GM10847 (cell line): ENCODE results near the gene TMEM231.

Source experiments
- POLR2A ChIP-seq: IDR thresholded peaks from 2 replicates; pipeline ENCODE4 v1.6.1; 2011; ENCODE audit not compliant: insufficient read length; ENCODE audit errors: extremely low read depth

TMEM231 gene

DNA sequence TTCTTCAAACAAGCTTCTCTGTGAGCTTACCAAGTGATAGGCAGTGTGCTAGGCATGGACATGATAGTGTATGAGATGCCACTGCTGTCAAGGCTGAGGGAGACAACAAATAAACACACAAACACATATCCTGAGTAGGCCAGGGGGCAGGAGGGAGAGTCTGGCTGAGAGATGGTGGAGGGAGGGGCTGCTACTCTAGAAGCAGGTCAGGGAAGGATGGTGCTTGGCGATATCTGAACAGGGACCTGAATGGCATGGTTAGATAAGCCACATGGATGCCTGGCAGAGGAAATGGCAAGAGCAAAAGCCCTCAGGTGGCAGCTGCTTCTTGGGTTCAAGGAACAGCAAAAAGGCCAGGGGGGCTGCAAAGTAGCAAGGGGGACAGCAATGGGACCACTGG lies 52.3 kb downstream of the TMEM231 start:
- TF ChIP-seq POLR2A, result no peak

DNA sequence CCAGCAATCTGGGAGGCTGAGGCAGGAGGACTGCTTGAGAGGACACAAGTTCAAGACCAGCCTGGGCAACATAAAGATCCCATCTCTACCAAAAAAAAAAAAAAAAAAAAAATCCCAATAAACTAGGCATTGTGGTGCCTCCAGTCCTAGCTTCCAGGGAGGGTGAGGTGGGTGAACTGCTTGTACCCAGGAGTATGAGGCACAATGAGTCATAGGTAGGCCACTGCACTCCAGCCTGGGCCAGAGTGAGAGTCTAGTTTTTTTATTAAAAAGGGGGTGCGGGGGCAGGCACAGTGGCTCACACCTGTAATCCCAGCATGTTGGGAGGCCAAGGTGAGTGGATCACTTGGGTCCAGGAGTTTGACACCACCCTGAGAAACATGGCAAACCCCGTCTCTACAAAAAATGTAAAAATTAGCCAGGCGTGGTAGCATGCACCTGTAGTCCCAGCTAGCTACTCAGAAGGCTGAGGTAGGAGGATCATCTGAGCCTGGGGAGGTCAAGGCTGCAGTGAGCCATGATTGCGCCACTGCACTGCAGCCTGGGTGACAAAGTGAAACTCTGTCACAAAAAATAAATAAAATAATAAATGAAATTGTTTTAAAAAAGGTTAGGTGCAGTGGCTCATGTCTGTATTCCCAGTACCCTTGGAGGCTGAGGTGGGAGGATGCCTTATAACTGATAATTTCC lies 53.0 kb downstream of the TMEM231 start:
- no peak for TF ChIP-seq POLR2A

GRCh38 chr16:75501359-75501758 lies 54.7 kb downstream of the TMEM231 start:
- TF ChIP-seq POLR2A, result no peak

DNA sequence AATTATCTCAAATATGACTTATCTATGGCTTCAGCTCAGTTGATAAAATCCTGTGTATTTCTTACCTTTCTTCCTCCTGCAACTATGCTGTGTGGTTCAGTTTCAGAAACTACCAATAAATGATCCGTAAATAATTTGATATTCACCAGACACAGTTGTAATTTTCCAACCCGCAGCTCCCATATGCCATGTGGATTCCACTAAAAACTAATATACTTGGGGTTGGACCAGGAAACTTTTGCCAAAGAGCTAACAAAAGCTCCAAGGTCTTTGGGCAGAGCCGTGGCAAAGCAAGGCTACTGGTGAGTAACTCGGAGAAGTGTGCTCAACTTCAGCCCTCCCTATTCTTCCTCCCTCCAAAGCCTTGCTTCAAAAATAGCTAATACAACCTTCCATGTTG lies 58.5 kb downstream of the TMEM231 start:
- no peak for TF ChIP-seq POLR2A

DNA sequence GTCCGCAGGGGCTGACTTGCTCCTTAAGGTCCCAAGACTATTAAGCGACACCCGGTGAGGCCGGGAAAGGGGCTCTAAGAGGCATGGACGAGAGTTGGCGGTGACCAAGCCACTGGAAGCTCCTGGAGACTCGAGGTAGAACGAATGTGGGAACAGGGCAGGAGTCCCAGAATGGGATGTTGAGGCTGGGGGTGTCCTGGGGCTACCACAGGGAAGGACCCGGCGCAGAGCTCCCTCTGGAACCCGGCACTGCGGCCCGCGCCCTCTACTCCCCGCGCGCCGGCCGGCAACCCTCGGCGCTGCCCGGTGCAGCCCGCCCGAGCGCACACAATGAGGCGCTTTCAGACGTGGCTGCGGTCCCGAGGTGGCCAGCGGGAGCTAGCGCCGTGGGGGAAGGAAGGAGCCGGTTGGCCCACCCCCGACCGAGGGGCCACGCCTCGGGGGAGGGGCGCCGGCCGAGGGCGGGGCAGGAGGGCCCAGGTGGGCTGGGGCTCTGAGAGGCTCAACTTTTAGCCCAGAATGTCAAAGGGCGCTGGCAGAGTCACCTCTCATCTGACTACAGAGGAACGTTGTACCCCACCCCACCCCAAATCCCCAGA lies 60.9 kb downstream of the TMEM231 start, which contains the start of gene CHST6:
Gene CHST6 (minus strand): TSS at position 366 of the 599 bp plus-strand sequence. CDS start 15,613 bp downstream, outside the sequence.
- no peak for TF ChIP-seq POLR2A

GRCh38 chr16:75494661-75495075 lies 61.4 kb downstream of the TMEM231 start:
- TF ChIP-seq POLR2A, result no peak

- no peak for TF ChIP-seq POLR2A
Observed at GRCh38 chr16:75494184-75494583, 61.9 kb downstream of the TMEM231 start.

DNA sequence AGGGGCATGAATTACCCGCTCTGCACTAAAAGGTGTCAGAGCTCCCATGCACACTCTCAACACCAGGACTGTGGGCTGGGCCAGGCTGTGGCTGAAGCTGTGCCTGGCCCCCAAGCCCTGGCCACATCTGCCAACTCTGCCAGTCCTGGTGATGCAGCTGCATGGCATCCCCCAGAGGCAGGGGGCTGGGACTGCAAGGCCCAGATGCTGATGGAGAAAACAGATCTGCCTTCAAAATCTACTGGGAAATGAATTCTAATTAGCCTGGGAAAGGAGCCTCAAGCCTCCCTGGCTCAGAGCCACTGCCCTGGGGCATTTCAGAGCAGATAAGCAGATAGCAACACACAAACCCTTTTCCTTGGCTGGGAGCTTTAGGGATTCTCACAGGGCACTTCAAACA lies 64.2 kb downstream of the TMEM231 start:
- TF ChIP-seq POLR2A, result no peak

DNA sequence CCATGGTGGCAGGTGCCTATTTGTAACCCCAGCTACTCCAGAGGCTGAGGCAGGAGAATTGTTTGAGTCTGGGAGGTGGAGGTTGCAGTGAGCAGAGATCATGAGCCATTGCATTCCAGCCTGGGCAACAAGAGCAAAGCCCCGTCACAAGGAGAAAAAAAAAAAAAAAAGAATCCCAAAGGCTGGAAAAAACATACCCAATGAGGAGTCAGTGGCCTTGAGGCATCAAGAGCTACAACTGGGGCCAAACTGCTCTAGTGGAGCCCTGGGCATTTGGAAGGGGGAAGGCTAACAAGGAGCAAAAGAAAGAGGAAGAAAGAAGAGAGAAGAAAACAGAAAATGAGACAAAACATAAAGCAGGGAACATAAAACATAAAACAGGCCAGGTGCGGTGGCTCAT lies 67.7 kb downstream of the TMEM231 start:
- no peak for TF ChIP-seq POLR2A
